Frontal cortex (tissue), 4 donors: ENCODE measurements around the gene AMIGO2. TPM values are rescaled to one million over a fixed set of nuclear protein-coding genes. Genes with fewer than 3 reads are reported as not detected.
"Not testable (repeated sequence)": the region's sequence is repeated elsewhere in the genome, so short reads cannot be mapped to it uniquely, and the experiment has no call there.

Source experiments
- DNase-seq, 2 donors: peaks; one replicate each; pipeline ENCODE4 v3.0.0; 2012; ENCODE audit warnings: low spot score in 2 of 2
- FAIRE-seq: peaks from 2 replicates; lab custom pipeline; 2012; peaks lifted over from hg19 to GRCh38; lab: Jason Lieb, UNC
- total RNA-seq: library from RNA; depleted of rRNA; stranded (reverse); fragments of >200 nt; gene quantifications from one replicate; pipeline ENCODE4 v1.2.3, GENCODE V29; 2014
- donor health status: control.
- donor health status: control.
- donor health status: control.

Gene AMIGO2
- total RNA-seq, 1 donor from 2014 or later = 21.2 TPM

DNA sequence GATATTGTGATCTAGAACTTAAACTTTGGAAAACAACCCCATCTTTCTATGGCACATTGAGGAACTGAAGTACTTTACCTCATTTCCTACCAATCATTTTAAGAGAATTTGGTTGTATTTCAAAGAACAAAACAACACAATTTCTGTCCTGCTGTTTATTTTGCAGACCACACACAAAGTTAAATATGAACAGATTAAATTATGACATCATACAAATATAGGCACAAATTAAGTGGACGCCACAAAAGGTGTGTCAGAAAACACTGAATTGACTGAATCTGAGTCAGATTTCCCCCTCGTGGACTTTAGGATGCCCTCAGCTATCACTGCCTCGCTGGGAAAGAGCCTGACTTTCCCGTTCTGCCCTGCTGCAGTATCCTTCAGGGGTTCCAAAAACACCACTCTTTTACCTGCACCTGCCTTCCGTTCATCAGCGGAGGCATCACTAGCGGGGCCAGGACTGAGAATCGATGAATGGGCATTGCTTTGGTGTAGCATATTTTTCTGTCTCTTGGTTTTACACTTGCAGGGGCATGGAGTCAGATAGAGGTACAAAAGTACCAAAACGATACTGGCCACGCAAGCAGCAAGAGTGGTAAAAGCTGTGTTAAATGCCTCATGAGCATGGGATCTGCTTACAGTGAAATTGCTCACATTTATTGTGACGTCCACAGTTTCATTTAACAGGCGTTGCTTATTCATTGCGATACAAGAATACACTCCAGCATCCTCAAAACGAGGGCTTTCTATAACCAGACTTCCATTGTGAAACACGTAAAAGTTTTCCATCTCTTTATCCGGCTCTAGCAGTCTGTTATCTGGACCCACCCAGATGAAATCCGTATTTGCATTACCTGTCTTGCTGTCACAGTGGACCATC lies 2.3 kb downstream of the AMIGO2 start:
- no peak for FAIRE-seq
- DNase-seq = no peak

DNA sequence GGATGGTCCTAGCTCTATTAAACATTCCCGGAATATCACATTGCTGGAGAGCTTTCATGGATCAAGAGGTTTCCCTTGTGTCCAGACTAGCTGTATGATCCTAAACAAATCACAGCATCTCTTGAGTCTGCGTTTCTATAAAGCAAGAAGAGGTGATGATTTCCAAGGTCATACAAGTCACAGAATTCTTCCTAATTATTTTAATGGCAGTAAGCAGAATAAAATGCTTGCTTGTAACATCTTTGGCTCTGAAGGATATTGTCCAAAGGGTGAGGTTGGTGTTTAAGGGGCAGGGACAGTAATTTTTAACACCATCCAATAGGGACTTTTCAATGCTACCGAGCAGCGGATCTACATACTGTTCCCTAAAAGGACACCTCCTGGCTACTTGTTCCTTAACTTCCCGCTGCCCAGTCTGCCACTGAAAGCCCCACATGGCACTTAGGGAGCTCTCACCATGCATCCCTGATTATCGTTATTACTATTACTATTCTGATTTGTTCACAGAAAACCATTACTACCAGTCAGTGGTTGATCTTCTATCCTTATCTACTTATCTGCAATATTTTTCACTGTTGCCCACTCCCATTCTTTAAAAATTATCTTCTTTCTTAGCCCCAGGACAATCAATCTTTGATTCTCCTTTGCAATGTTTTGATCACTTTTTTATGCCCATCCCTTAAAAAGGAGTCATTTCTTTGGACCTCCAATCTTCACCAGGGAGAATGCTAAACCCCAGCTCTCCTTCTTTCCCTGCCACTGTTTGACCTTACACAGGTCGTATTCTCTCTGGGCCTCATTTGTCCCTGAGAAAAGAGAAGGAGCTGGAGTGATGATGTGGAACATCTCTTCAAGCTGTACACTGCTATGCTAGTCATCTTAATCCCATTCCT lies 4.3 kb downstream of the AMIGO2 start:
- DNase-seq (no peak), FAIRE-seq (no peak)

DNA sequence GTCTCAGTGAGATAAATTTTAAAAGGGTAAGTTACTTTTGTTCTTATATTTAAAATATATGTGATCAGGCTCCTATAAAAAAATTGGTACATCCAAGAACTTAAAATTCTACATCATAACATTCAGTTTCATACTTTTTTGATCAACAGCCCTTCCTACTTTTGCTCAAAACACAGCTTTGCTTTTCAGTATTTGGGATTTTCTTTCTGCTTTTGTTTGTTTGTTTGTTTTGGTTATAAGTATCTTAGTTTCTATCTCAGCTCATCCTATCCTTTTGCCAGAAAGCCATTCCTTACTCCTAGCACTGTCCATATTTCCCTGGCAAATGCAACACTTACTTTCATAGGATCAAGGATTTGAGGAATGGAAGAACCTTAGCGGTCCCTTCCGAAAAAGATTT lies 5.0 kb downstream of the AMIGO2 start:
- FAIRE-seq = no peak
- DNase-seq = no peak

DNA sequence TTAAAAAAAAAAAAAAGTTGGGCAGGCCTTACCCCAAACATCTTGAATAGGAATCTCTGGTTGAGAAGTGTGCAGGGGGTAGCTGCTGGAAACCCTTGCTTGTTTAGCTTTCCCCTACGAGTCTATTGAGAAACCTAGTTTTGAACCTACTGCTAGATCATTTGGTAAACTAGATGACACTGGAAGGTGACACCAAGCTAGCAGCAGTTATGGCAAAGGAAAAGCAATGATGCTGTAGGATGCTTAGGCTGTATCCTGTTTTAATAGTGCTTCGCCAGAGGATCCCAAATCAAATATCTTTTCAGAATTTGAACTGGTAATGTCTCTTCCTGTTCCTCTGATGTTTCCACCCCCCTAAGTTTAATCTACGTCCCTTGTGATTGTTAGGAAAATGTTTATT lies 5.8 kb downstream of the AMIGO2 start:
- no peak for FAIRE-seq
- no peak for DNase-seq

DNA sequence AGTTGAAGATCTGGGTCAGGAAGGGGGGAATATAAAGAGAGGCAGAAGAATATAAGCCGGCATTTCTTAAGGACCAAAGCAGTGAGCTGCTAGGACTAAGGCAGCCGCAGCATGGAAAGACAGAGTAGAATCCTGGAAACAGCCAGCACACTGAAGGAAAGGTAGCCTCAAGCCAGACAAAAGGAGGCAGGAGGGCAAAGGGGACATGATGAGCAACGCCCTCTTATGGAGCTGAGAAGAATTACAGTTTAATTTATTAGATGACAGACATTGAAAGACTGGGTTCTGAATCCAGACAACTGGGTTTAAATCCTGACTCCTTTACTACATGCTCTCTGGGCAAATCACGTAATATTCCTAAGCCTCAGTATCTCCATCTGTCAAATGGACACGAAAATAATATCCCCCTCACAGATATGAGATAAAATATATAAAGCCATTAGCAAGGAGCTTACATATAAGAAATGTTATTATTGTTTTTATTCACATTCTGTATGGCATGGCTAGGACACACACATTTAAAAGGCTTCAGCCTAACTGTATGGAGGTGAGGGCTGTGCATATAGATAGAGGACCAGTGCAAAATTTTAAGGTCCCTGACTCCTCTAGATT lies 8.4 kb downstream of the AMIGO2 start:
- FAIRE-seq (no peak), DNase-seq (no peak)

DNA sequence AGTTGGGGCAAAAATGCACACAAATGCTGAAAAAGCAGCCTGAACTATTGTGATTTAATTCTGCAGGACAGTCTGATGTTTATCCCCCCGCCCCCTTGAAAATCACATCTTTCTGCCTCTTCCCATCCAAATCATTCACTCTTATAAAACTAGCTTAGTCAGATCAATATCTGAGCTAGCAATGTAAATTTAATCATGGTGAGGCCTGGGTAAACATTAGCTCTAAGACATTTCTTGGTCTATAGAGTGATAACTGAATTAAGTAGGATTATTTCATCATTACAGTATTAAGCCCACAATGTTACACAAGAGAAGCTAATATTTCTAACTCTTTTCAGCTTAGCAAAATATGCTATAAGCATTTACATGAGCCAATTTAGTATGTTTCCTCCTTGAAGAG lies 9.4 kb downstream of the AMIGO2 start:
- FAIRE-seq = no peak

DNA sequence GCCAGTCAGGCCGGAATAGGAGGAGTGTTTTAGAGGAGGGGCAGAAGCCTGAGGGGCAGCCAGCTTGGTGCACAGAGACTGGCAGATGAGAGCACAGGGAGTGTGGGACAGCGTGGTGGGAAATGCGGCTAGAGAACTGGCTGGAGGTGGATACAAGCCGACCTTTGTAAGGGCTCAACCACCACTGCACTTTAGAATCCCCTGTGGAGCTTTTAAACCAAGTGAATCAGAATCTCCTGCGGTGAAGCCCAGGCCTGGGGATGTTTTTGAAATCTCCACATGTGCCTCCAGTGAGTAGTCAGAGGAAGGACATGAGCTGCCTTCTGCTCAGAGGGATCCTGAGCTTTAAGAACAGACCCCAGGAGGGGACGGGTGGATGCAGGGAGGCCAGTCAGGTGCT lies 11.2 kb downstream of the AMIGO2 start:
- no peak for FAIRE-seq
- no peak for DNase-seq

More for the DNA sequence above, 9.4 kb downstream of the AMIGO2 start:
- DNase-seq = no peak

DNA sequence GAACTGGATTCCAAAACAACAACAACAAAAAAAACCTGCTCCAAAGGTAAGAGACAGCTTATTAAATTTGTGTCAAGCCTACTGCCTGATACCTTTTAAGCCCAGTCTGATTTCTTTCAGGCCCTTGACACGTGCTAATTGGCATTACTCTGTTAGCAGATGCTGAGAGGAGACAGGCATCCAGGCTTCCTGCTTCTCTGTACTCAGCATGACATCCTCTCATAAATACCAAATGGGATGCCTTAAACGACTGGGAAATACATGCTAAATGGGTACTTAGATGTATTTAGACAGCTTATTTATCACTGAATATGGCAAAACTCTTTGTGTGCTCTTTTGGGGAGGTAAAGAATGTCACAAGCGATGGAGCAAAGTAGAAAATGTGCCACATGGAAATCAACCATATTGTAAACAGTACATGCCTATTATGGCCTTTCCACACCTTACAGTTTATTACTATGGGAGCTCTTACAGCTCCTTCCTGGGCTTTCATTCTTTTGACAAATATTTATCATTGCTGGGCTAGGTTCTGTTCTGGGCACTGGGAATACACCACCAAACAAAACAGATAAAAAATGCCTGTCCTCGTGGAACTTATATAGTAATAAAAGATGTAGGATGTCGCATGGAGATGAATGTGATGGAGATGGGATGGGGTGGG lies 11.9 kb downstream of the AMIGO2 start:
- DNase-seq = no peak
- FAIRE-seq = no peak

DNA sequence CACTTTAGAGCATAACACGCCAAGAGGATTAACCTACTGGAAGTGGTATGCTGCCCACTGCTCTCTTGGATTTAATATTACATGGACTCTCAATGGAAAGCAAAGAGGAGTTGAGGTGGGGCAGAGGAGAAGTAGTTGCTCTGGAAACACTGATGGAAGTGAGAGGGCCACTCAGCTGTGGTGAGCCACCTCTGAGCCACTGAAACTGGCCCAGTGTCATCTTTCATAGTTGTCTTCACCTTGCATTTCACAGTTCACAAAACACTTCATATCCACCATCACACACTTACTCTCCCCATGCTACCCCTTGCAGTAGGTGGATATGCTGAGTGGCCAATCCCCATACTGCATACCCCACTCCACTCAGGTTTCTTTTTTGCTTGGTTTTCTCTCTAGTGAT lies 12.6 kb downstream of the AMIGO2 start:
- DNase-seq (no peak), FAIRE-seq (no peak)

DNA sequence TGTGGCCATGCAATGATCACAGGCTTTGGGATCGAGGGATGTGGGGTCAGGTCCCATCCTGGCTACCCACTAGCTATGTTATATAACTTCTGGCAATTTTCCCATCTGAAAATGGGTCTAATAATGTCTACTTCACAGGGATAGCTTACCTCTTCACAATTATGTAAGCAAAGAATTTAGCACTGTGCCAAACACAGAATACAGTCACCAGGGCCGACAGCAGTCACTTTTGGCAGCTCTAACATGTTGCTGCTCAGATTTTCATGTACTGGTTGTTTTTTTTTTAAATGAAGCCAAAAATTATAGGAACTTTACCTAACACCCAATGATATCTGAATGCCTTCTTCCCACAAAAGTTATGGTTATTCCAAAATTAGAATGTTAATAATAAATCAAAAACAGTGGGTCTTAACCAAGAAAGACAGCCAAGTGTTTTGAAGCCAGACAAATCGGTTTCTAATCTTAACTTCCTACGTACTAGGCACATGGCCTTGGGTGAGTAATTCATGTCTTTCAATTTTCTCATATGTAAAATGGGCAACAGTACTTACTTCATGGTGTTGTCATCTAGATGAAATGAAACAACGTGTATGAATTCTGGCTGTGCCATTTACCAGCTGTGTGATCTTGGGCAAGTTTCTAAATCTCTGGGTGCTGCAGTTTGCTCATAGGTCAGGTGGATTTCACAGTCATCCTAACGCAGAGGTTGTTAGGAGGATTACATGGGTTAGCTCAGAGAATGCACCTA lies 13.3 kb downstream of the AMIGO2 start:
- FAIRE-seq (no peak), DNase-seq (no peak)

DNA sequence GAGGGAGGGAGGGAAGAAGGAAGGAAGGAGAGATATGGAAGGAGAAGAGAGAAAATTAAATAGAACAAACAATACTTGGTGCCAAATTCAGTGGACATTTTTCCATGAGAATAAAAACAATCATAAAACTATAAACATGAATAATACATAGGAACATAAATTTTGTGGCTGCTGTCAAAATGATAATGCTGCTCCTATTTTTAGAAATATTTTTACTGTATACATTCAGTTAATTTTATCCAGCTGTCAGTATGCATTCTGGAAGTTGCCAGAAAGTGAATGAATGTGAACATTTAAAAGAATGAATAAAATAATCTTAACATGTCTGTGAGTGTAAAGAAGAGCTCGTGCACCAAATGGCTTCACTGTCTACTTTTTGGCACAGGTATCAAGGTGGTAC lies 14.2 kb downstream of the AMIGO2 start:
- no peak for DNase-seq
- no peak for FAIRE-seq

DNA sequence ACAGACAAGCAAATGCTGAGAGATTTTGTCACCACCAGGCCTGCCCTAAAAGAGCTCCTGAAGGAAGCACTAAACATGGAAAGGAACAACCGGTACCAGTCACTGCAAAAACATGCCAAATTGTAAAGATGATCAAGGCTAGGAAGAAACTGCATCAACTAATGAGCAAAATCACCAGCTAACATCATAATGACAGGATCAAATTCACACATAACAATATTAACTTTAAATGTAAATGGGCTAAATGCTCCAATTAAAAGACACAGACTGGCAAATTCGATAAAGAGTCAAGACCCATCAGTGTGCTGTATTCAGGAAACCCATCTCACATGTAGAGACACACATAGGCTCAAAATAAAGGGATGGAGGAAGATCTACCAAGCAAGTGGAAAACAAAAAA lies 21.1 kb downstream of the AMIGO2 start:
- not testable (repeated sequence) for FAIRE-seq, DNase-seq

DNA sequence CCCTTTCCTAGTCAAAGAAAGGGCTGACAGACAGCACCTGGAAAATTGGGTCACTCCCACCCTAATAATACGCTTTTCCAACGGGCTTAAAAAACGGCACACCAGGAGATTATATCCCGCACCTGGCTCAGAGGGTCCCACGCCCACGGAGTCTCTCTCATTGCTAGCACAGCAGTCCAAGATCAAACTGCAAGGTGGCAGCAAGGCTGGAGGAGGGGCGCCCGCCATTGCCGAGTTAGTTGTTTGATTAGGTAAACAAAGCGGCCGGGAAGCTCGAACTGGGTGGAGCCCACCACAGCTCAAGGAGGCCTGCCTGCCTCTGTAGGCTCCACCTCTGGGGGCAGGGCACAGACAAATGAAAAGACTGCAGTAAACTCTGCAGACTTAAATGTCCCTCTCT lies 22.8 kb downstream of the AMIGO2 start:
- not testable (repeated sequence) for DNase-seq, FAIRE-seq

DNA sequence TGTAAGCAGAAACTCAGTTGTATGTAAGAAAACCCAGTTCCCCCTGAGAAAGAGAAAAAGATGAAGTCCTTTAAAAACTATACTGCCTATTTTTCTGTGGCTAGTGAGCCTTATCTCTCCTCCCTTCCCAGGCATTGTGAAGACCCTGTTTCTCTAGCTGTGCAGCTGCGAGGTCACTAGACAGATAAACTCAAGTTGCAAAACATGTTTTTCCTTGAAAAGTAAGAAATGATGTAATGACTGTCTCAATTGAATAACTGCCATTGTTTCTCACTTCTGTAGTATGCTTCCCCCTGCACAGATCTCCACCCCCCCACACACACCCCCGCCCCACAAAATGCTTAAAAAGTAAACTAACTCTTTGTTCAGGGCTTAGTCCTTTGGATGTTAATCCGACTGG lies 23.9 kb downstream of the AMIGO2 start:
- not testable (repeated sequence) for DNase-seq, FAIRE-seq

DNA sequence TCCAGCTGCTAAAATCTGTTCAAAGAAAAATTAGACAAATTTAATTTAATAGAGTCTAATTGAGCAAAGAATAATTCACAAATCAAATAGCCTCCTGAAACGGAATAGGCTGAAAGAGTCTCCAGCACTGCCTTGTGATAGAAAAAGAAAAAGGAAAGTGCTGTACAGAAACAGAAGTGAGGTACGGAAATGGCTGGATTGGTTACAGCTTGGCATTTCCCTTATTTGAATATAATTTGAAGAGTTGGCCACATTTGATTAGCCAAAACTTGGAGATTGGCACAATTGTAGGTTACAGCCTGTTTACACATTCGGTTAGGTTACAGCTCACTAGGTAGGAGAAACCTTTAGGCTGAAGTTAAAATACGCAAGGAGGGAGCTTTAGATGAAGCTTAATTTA lies 25.1 kb downstream of the AMIGO2 start:
- no peak for FAIRE-seq

DNA sequence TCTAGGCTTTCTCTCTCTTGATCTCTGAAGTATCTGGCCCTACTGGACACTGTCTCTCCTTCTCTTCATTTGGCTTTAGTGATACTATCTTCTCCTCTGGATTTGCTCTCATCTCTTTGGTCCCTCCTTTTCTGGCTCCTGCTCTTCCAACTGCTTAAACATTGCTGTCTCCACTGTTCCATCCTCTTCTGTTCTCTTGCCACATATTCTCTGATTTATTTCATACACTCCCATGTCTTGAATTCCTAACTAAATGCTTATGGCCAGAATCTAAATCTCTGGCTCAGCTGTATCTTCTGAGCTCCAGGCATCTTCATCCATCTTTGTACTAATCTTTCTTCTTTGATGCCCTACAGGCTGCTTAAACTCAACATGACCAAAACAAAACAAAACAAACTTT lies 25.8 kb downstream of the AMIGO2 start:
- DNase-seq = no peak
- no peak for FAIRE-seq

More for the DNA sequence above, 25.1 kb downstream of the AMIGO2 start:
- DNase-seq = no peak

DNA sequence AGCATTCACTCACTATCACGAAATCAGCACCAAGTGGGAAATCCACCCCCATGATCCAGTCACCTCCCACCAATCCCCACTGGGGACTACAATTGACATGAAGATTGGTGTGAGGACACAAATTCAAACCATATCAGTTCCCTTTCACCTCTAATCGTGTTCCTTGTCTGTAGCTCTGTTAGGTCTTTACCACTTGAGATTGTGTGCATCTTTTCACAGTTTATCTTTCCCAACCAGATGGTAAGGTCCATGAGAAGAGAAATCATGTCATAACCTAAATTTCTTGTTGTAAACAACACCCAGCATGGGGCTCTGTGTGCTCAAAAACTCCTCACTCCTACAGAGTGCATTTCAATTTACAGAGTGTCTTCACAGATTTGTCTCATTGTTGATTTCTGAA lies 27.5 kb downstream of the AMIGO2 start:
- no peak for FAIRE-seq

DNA sequence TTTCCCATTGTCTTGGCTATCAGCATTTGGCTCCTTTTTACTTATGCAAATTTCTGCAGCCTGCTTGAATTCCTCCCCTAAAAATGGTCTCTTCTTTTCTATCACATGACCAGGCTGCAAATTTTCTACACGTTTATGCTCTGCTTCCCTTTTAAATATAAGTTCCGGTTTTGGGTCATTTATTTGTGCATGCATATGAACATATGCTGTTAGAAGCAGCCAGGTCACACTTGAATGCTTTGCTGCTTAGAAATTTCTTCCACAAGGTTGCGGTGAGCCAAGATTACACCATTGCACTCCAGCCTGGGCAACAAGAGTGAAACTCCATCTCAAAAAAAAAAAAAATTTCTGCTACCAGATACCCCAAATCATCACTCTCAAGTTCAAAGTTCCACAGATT lies 28.5 kb downstream of the AMIGO2 start:
- DNase-seq, FAIRE-seq: not testable (repeated sequence)

More for the DNA sequence above, 27.5 kb downstream of the AMIGO2 start:
- DNase-seq = no peak

DNA sequence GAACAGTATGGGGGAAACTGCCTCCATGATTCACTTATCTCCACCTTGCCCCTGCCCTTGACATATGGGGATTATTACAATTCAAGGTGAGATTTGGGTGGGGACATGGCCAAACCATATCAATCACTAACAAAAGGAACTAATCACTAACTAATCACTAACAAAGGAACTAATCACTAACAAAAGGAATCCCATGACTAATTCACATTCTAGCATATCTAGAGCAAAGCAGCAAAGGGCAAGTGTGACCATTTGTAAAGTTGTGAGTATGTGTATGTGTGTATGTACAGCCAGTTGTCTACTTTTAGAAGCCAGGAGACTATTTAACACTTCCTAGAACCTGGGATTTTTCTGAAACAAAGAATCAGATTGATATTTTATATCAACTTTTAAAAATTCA lies 31.2 kb downstream of the AMIGO2 start:
- DNase-seq = no peak
- no peak for FAIRE-seq
